Activated naive CD4-positive, alpha-beta T cell treated with anti-CD3 and anti-CD28 coated beads, Interleukin-2, amount 10 ng/mL, durations not matched to agents 7 days and 5 days (primary cell): ENCODE results near the gene TIAM2.
"Not testable (repeated sequence)": the region's sequence is repeated elsewhere in the genome, so short reads cannot be mapped to it uniquely, and the experiment has no call there.

Source experiments
- CTCF ChIA-PET: fragments of 350-600 bp; sonication (Branson Sonifier 250); formaldehyde crosslinking; loops from one replicate; lab custom pipeline; 2021; ENCODE audit warnings: antibody characterized with exemption; lab: Charles Lee
- DNase-seq: peaks from one replicate; pipeline ENCODE4 v3.0.0-alpha.2; 2020
- H3K27ac Mint-ChIP-seq: one replicate; pipeline ENCODE4 v1.8.0; 2021; ENCODE audit warnings: mild to moderate bottlenecking, moderate library complexity, mixed read lengths
- H3K27me3 Mint-ChIP-seq: one replicate; pipeline ENCODE4 v1.8.0; 2021; ENCODE audit warnings: mild to moderate bottlenecking, mixed read lengths
- H3K36me3 Mint-ChIP-seq: one replicate; pipeline ENCODE4 v1.8.0; 2021; ENCODE audit warnings: mixed read lengths
- H3K4me1 Mint-ChIP-seq: one replicate; pipeline ENCODE4 v1.8.0; 2021; ENCODE audit warnings: mixed read lengths
- H3K4me3 Mint-ChIP-seq: one replicate; pipeline ENCODE4 v1.8.0; 2021; ENCODE audit warnings: mild to moderate bottlenecking, moderate library complexity, mixed read lengths
- H3K9me3 Mint-ChIP-seq: one replicate; pipeline ENCODE4 v1.8.0; 2021; ENCODE audit warnings: mixed read lengths

The TIAM2 gene

DNA sequence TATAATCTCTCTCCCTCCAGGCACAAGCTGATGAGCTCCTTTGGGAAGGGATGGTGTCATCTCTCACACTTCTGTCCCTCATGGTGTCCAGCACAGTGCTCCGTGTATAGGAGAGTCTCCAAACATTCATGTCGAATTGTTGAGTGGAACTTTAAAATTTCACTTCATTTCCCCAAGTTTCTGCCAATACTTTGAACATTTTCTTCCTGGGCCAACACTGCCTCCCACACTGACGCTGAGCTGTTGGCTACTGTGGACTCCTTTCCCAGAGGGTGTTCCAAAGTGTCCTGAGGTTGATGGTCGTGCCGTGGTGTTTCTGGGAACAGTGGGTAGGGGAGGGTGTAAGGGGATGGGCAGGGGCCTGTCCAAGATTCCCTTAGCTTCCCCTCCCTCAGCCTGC lies 122.7 kb downstream of the TIAM2 start:
- CTCF ChIA-PET, result no interaction called here
- H3K27ac Mint-ChIP-seq, result no peak overlapping the region

DNA sequence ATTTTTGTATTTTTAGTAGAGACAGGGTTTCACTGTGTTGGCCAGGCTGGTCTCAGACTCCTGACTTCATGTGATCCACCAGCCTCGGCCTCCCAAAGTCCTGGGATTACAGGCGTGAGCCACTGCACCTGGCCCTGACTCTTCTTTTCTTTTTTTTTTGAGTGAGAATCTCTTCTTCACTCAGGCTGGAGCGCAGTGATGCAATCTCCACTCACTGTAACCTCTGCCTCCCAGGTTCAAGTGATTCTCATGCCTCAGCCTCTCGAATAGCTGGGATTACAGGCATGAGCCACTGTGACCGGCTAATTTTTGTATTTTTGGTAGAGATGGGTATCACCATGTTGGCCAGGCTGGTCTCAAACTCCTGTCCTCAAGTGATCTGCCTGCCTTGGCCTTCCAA lies 124.1 kb downstream of the TIAM2 start:
- H3K36me3 Mint-ChIP-seq, H3K27me3 Mint-ChIP-seq, H3K27ac Mint-ChIP-seq, CTCF ChIA-PET, DNase-seq, H3K9me3 Mint-ChIP-seq, H3K4me3 Mint-ChIP-seq, H3K4me1 Mint-ChIP-seq: not testable (repeated sequence)

More for the DNA sequence above, 122.7 kb downstream of the TIAM2 start:
- H3K4me3 Mint-ChIP-seq, result no peak overlapping the region
- no peaks in the 10 kb centered on the region for H3K9me3 Mint-ChIP-seq
- no peaks in the 10 kb centered on the region for H3K4me1 Mint-ChIP-seq
- no peaks in the 10 kb centered on the region for H3K36me3 Mint-ChIP-seq
- H3K27me3 Mint-ChIP-seq, result peaks cover 12% of the 10 kb centered on the region
- DNase-seq, result no peak

GRCh38 chr6:155120034-155120433 lies 124.9 kb downstream of the TIAM2 start:
- CTCF ChIA-PET, result interaction anchor here (0.7 kb wide), 1 partner anchor 52 kb away, joined by 3 read pairs; no protein-coding TSS in a partner anchor
- no peaks in the 10 kb centered on the region for H3K4me1 Mint-ChIP-seq
- H3K27ac Mint-ChIP-seq, result no peak overlapping the region
- H3K27me3 Mint-ChIP-seq, result peaks cover 8% of the 10 kb centered on the region
- DNase-seq, result no peak
- H3K9me3 Mint-ChIP-seq, result no peaks in the 10 kb centered on the region
- H3K36me3 Mint-ChIP-seq, result no peaks in the 10 kb centered on the region
- H3K4me3 Mint-ChIP-seq, result no peak overlapping the region

DNA sequence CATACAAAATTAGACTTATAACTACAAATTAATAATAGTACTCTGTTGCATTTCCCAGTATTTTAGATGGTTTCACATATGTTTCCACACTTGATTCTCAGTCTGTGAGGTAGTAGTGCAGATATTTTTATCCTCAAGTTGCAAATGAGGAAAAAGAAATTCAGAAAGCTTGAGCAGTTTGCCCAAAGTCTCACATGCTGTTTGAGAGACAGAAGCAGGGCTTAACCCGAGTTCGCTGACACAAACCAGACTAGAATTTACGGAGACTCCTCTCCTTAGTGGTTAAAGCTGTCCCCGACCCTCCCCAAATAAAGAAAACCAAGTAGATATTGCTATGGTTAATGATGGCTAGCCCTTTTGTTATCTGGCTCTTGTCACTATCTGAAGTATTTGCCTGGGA lies 126.2 kb downstream of the TIAM2 start:
- no peaks in the 10 kb centered on the region for H3K4me1 Mint-ChIP-seq
- no peak overlapping the region for H3K27ac Mint-ChIP-seq
- CTCF ChIA-PET, result interaction anchor here (0.9 kb wide), 1 partner anchor 41 kb away, joined by 3 read pairs; no protein-coding TSS in a partner anchor
- DNase-seq, result no peak
- no peaks in the 10 kb centered on the region for H3K36me3 Mint-ChIP-seq
- H3K4me3 Mint-ChIP-seq, result no peak overlapping the region
- peaks cover 8% of the 10 kb centered on the region for H3K27me3 Mint-ChIP-seq
- H3K9me3 Mint-ChIP-seq, result no peaks in the 10 kb centered on the region

GRCh38 chr6:155121699-155122098 lies 126.6 kb downstream of the TIAM2 start:
- Mint-ChIP-seq H3K4me1 (no peaks in the 10 kb centered on the region), H3K9me3 (no peaks in the 10 kb centered on the region), H3K36me3 (no peaks in the 10 kb centered on the region), H3K27me3 (peaks cover 8% of the 10 kb centered on the region), H3K27ac (no peak overlapping the region), H3K4me3 (no peak overlapping the region)
- CTCF ChIA-PET, result interaction anchor here (0.9 kb wide), 1 partner anchor 41 kb away, joined by 3 read pairs; no protein-coding TSS in a partner anchor
- DNase-seq, result no peak

GRCh38 chr6:155122199-155122950 lies 127.3 kb downstream of the TIAM2 start:
- DNase-seq, result no peak
- Mint-ChIP-seq H3K27me3 (peaks cover 8% of the 10 kb centered on the region), H3K27ac (no peak overlapping the region), H3K9me3 (no peaks in the 10 kb centered on the region), H3K36me3 (no peaks in the 10 kb centered on the region), H3K4me1 (no peaks in the 10 kb centered on the region), H3K4me3 (no peak overlapping the region)
- CTCF ChIA-PET, result no interaction called here

- Mint-ChIP-seq H3K36me3 (no peaks in the 10 kb centered on the region), H3K4me1 (no peaks in the 10 kb centered on the region), H3K27me3 (peaks cover 8% of the 10 kb centered on the region), H3K4me3 (no peak overlapping the region), H3K27ac (no peak overlapping the region), H3K9me3 (no peaks in the 10 kb centered on the region)
- DNase-seq, result no peak
- CTCF ChIA-PET, result interaction anchor here (0.6 kb wide), 1 partner anchor 279 kb away, joined by 3 read pairs; no protein-coding TSS in a partner anchor
Observed at GRCh38 chr6:155123520-155123919, 128.4 kb downstream of the TIAM2 start.

GRCh38 chr6:155125906-155126305 lies 130.8 kb downstream of the TIAM2 start:
- no peak for DNase-seq
- CTCF ChIA-PET, result no interaction called here
- H3K4me1 Mint-ChIP-seq, result peaks cover 3% of the 10 kb centered on the region
- H3K27ac Mint-ChIP-seq, result no peak overlapping the region
- no peaks in the 10 kb centered on the region for H3K9me3 Mint-ChIP-seq
- no peaks in the 10 kb centered on the region for H3K36me3 Mint-ChIP-seq
- H3K4me3 Mint-ChIP-seq, result no peak overlapping the region
- H3K27me3 Mint-ChIP-seq, result peaks cover 13% of the 10 kb centered on the region

- Mint-ChIP-seq H3K4me1 (peaks cover 3% of the 10 kb centered on the region), H3K9me3 (no peaks in the 10 kb centered on the region), H3K36me3 (no peaks in the 10 kb centered on the region), H3K27me3 (peaks cover 9% of the 10 kb centered on the region), H3K4me3 (no peak overlapping the region), H3K27ac (no peak overlapping the region)
- no peak for DNase-seq
- CTCF ChIA-PET, result no interaction called here
Observed at GRCh38 chr6:155126727-155127439, 131.8 kb downstream of the TIAM2 start.

DNA sequence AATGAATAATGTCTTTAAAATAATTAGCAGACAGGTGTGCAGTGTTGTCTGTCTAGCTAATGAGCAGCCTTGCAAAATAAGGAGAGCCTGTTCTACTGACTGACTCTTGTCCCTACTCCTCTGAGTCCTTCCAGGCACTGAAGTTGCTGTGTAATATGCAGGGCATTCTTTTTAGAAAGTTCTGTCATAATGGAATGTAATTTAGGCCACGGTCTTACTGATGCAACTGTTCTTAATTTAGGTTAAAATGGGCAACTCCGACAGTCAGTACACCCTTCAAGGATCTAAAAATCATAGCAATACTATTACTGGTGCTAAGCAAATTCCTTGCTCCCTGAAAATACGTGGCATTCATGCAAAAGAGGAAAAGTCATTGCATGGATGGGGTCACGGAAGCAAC lies 133.9 kb downstream of the TIAM2 start:
- Mint-ChIP-seq H3K27ac (no peak overlapping the region), H3K27me3 (peaks cover 4% of the 10 kb centered on the region), H3K4me3 (no peak overlapping the region), H3K4me1 (peaks cover 3% of the 10 kb centered on the region), H3K36me3 (no peaks in the 10 kb centered on the region), H3K9me3 (no peaks in the 10 kb centered on the region)
- CTCF ChIA-PET, result no interaction called here
- no peak for DNase-seq

DNA sequence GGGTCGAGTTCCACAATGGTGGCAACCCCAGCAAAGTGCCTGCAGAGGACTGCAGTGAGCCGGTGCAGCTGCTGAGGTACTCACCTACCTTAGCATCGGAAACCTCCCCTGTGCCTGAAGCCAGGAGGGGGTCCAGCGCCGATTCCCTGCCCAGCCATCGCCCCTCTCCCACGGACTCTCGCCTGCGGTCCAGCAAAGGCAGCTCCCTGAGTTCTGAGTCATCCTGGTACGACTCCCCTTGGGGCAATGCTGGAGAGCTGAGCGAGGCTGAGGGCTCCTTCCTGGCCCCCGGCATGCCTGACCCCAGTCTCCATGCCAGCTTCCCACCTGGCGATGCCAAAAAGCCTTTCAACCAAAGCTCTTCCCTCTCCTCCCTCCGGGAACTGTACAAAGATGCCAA lies 134.6 kb downstream of the TIAM2 start:
- peaks cover 3% of the 10 kb centered on the region for H3K4me1 Mint-ChIP-seq
- H3K4me3 Mint-ChIP-seq, result no peak overlapping the region
- H3K36me3 Mint-ChIP-seq, result no peaks in the 10 kb centered on the region
- DNase-seq, result no peak
- peaks cover 4% of the 10 kb centered on the region for H3K27me3 Mint-ChIP-seq
- H3K27ac Mint-ChIP-seq, result no peak overlapping the region
- H3K9me3 Mint-ChIP-seq, result no peaks in the 10 kb centered on the region
- CTCF ChIA-PET, result interaction anchor here (0.8 kb wide), 1 partner anchor 31 kb away, joined by 3 read pairs; no protein-coding TSS in a partner anchor

DNA sequence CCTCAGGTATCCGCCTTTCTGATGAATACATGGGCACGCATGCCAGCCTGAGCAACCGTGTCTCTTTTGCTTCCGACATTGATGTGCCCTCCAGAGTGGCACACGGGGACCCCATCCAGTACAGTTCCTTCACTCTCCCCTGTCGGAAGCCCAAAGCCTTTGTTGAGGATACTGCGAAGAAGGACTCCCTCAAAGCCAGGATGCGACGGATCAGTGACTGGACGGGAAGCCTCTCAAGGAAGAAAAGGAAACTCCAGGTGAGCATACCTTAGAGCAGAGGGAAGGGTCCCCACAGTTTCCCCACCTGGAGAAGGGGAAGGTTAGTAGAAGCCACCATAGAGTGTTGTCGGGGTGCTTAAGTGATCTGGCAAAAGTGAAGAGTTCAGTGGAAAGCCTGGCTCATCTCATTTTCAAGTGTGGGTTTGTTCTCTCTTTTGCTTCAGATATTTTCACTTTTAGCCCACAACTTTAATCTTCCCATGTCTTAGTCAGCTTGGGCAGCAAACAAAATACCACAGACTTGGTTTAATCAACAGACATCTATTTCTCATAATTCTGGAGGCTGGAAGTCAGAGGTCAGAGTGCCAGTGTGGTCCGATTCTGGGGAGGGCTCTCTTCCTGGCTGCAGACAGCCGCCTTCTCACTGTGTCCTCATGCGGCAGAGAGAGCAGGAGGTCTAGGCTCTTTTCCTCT lies 135.2 kb downstream of the TIAM2 start:
- Mint-ChIP-seq H3K9me3 (no peaks in the 10 kb centered on the region), H3K27ac (no peak overlapping the region), H3K4me1 (peaks cover 3% of the 10 kb centered on the region), H3K36me3 (no peaks in the 10 kb centered on the region), H3K27me3 (peaks cover 4% of the 10 kb centered on the region), H3K4me3 (no peak overlapping the region)
- DNase-seq, result no peak
- CTCF ChIA-PET, result interaction anchor here (0.8 kb wide), 1 partner anchor 32 kb away, joined by 3 read pairs; no protein-coding TSS in a partner anchor

DNA sequence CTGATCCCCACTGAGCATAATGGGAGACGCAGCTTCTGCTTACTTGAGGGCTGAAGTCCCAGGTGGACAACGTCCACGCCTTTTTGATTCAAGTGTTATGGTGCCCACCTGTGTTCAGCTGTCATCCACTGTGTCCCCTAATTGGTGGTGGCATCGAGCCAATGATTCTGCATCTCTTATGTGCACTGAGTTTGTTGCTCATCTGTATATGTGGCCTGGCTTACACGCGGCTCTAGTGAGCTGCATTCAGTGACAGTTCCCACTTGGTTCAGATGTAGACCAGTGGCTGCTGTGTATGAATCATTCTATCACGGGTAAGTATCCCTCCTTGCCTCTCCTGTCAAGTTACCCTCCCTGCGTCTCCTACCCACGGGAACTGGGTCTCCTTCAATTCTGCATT lies 137.5 kb downstream of the TIAM2 start:
- no peak overlapping the region for H3K4me3 Mint-ChIP-seq
- no peaks in the 10 kb centered on the region for H3K36me3 Mint-ChIP-seq
- H3K4me1 Mint-ChIP-seq, result peaks cover 3% of the 10 kb centered on the region
- H3K9me3 Mint-ChIP-seq, result no peaks in the 10 kb centered on the region
- no peak for DNase-seq
- H3K27ac Mint-ChIP-seq, result no peak overlapping the region
- H3K27me3 Mint-ChIP-seq, result peaks cover 4% of the 10 kb centered on the region
- CTCF ChIA-PET, result interaction anchor here (1.4 kb wide), 1 partner anchor 206 kb away, joined by 3 read pairs; no protein-coding TSS in a partner anchor

GRCh38 chr6:155141002-155141401 lies 145.9 kb downstream of the TIAM2 start:
- no peak overlapping the region for H3K4me3 Mint-ChIP-seq
- CTCF ChIA-PET, result no interaction called here
- H3K27ac Mint-ChIP-seq, result no peak overlapping the region
- no peak for DNase-seq
- peaks cover 7% of the 10 kb centered on the region for H3K36me3 Mint-ChIP-seq
- H3K27me3 Mint-ChIP-seq, result no peaks in the 10 kb centered on the region
- peaks cover 40% of the 10 kb centered on the region for H3K4me1 Mint-ChIP-seq
- no peaks in the 10 kb centered on the region for H3K9me3 Mint-ChIP-seq
